HG03095 (cell line): ENCODE results near the gene ARHGAP42.
"Not testable (repeated sequence)": the region's sequence is repeated elsewhere in the genome, so short reads cannot be mapped to it uniquely, and the experiment has no call there.

Source experiments
- ATAC-seq: cut with Tn5 transposase; IDR thresholded peaks from one replicate; pipeline ENCODE4 v1.9.1; 2021; ENCODE audit warnings: moderate library complexity; ENCODE audit not compliant: unreplicated experiment

The ARHGAP42 gene

DNA sequence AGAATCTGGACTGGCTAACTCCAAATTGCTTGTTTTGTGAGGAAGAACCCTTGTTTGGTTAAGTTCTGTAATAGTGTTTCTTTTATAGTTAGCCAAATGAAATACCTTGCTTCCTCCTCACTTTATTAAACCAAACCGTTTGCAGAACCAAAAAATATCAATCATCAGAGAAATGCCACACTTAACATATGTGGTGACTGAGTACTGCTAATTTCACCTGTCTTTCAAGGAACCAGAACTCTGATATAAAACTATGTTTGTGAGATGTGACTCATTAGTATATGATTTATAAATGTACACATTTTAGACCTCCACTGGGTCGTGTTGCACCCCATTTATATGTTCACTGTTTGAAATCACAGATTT, 322.6 kb downstream of the ARHGAP42 start:
- no peak for ATAC-seq

DNA sequence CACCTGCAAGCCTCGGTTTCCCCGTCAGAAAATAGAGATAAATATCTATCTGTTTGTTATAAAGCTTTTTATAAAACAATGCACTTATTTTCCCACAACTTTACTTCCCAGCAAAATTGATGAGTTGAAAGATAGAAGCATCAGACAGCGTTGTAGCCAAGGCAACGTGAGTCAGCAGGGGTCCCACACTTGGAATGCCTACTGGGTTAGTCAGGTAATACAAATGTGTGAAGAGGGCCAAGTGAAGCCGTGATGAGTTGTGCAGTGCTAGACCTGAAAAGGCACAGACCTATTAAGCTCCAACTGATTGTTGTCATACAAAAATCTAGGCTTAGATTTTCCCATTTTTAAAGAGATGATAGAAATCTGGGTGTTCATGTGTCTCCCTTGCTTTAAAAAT, 323.8 kb downstream of the ARHGAP42 start:
- ATAC-seq = no peak

DNA sequence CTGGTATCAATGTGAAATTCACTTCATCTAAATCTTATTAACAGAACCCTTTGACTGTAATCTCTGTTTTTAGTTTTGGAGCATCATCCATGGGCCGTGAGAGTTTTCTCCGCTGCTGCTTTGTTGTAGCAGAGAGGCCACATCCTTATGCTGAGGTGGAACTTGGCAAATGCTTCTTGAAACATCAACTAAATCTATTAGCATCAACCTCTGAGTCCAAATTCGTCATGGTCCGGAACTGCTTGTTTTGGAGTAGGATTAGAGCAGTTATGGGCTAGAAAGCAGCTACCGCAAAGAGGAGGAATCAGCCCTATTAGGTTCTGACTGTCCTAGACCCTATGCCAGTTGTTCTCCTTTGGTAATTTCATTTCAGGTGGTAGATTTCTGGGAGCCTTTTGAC, 324.8 kb downstream of the ARHGAP42 start:
- no peak for ATAC-seq

DNA sequence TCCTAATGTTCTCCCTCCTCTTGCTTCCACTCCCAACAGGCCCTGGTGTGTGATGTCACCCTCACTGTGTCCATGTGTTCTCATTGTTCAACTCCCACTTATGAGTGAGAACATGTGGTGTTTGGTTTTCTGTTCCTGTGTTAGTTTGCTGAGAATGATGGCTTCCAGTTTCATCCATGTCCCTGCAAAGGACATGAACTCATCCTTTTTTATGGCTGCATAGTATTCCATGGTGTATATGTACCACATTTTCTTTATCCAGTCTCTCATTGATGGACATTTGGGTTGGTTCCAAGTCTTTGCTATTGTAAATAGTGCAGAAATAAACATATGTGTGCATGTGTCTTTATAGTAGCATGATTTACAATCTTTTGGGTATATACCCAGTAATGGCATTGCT, 326.6 kb downstream of the ARHGAP42 start:
- ATAC-seq = not testable (repeated sequence)

DNA sequence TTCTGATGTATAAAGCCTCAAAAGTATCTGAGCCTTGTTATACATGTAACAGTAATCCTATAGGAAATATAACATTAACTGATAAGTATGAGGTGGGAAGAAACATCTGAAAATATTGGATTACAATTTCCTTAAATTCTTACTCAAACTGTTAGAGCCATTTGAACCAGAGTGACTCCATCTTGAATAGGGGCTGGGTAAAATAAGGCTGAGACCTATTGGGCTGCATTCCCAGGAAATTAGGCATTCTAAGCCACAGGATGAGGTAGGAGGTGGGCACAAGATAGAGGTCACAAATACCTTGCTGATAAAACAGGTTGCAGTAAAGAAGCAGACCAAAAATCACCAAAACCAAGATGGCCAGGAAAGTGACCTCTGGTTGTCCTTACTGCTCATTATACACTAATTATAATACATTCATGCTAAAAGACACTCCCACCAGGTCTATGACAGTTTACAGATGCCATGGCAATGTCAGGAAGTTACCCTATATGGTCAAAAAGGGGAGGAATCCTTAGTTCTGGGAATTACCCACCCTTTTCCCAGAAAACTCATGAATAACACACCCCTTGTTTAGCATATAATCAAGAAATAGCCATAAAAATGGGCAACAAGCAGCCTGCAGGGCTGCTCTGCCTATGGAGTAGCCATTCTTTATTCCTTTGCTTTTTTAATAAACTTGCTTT, 327.7 kb downstream of the ARHGAP42 start:
- ATAC-seq = no peak

DNA sequence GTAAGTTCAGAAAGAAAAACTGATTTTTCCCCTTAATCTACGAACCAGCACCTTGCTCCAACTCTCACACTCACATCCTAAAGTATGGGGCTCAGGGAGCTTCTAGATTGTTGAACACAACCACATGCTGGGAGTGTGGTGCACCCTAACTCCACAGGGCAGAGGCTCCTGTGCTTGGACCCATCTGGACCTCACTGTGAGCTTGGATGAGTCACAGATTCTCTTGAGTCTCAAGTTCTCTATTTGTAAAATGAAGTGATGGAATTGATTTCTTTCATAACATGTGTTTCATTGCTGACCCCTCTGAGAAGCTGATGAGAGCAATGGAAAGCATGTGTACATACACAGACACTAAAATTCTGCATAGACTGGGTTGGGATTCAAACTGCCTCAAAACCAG, 332.8 kb downstream of the ARHGAP42 start:
- ATAC-seq = no peak

DNA sequence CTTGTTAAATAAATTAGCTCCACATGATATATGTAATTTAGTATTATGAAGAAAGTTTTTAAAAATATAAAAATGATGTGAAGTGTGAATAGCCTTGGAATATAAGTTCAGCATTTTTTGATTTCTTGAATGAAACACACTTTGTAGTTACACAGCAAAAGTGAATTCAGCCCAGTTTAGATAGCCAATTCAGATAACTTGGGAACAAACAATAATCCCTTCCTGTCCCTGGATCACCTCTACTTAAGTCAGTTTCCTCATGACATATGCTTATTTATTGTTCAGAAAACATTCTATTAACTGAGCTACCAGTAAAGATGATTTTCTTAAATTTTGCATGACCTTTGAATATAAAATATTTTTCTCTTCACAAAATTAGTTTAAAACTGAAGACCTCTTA, 335.2 kb downstream of the ARHGAP42 start:
- ATAC-seq = no peak

DNA sequence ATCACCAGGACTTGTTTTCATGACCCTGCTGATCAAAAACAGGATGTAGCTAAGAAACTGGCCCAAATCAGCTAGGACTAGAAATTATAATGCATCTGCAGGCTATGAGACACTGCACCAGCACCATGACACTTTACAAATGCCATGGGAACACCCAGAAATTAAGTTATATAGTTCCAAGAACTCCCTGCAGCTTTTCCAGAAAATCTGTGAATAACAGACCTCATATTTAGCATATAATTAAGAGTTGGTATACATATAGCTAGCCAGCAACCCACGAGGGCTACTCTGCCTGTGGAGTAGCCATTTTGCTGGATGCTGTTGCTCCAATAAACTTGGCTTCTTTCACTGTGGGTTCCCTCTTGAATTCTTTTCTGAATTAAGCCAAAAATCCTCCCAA, 341.6 kb downstream of the ARHGAP42 start:
- no peak for ATAC-seq

DNA sequence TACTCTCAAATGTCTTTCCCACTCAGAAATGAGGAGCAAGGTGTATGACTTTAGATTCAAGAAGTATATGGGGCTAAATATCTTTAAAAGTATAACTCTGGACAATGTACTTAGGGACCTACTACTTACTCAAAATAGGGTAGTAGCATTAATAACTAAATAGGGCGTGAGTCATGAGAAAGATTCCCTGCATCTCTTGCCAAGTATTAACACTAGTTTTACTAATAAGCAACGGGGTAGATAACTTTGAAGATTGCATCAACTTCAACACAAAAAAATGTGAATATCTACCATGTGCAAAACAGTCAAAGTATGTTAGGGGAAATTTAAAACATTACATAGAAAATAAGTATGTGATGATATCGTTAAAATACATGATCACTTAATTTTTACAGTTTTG, 342.9 kb downstream of the ARHGAP42 start:
- ATAC-seq = no peak

DNA sequence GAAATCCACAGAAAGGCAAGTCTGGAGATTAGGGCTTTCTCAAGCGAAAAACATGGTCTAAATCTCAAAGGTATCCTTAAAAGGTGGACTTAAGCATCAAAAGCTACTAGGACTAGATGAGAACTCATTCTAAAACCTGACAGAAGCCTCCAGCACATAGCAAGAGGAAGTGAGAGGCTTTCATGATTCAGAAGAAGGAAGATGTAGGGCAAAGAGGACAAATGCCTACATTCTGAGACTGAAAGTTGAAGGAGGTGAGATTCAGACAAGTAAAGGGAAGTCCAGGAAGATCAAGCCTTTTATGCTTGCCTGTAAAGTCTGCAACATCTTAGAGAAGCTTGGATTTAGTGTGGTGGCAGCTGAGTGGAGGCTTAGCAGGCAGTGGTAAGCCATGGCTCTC, 343.6 kb downstream of the ARHGAP42 start:
- ATAC-seq = no peak

DNA sequence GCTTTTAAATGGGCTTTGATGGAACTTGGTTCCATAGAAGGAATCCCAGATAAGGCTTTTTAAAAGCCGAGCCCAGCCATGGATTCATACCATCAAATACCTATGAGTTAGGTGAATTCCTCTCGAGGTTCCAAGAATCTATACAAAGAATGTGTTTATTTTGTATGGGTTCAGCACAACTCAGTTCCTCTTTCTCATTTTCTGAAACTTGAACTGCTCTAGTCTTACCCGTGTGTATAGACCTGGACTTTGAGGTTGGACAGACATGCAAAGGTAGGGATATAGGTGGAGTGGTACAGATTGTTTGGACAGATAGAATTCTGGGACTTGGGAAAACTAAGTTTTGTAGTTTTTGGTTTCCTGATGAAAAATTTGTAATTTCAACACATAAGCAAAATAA, 344.6 kb downstream of the ARHGAP42 start:
- ATAC-seq = no peak

DNA sequence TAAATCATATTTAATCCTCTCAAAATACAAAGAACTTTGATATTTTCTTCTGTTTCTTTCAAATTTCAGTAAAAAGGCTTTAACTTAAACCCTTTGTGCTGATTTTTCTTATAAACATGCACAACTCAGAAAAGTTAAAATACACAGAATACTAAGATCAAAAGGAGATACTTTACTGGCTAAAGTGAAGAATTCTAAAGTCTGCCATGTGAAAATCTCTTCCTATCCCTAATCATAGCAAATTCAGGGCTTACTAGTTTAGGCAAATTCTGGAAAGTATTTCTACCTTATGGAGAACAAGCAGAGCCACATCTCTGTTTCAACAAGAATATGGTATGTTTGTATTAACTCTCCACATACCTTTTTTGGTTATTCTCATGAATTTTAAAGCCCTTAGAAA, 345.9 kb downstream of the ARHGAP42 start:
- ATAC-seq = no peak

DNA sequence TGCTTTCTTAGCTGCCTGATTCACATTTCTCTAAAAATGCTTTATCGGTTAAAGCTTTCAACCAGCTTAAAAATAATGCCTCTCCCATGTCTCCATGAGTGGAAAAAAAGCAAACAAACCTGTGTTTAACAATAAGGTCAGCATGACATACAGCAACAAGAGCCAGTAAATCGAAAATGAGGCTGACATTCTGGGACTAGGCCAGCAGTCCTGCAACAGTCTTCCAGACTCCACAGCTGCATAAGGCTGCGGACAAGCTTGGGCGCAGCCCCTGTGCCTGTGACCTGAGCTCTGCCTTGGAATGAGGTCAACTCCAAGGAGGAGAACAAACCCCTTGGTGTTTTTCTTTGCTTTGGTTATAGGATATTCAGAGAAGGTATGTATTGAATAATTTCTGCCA, 347.0 kb downstream of the ARHGAP42 start:
- no peak for ATAC-seq

DNA sequence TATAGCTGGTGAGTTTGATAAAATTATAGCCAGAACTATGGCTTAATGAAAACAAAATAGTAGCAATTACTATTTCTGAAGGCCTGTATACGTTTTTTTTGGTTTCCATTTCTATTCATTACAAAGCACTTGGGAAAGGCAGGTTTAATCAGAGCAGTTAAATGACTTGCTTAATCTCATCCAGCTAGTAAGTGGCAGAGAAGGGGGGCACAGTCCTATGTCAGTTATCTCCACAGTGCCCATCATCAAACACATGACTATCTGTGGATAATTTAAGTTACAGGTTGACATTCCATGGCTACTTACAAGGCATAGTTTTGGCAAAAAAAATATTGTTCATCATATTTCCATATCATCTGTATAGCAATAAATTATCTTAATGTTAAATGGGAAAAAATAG, 348.8 kb downstream of the ARHGAP42 start:
- no peak for ATAC-seq
